Stimulated activated naive CD8-positive, alpha-beta T cell treated with anti-CD3 and anti-CD28 coated beads, Interleukin-15, Interleukin-2, amounts not matched to agents 100 U/mL and 50 U/mL, for 24 hours (primary cell): ENCODE measurements around the gene DSG2.
"Not testable (repeated sequence)": the region's sequence is repeated elsewhere in the genome, so short reads cannot be mapped to it uniquely, and the experiment has no call there.

ENCODE experiments used
- ATAC-seq: fragments of 150-1000 bp; cut with Tn5 transposase; one replicate; pipeline ENCODE4 v1.10.0; 2021
- DNase-seq: peaks from one replicate; pipeline ENCODE4 v3.0.0; 2021

DSG2 gene

GRCh38 chr18:31500051-31500688 lies 2.2 kb downstream of the DSG2 start:
- no peak for ATAC-seq

GRCh38 chr18:31503011-31503410 lies 5.0 kb downstream of the DSG2 start:
- ATAC-seq (no peak), DNase-seq (no peak)

More at GRCh38 chr18:31500051-31500688, 2.2 kb downstream of the DSG2 start:
- no peak for DNase-seq

- ATAC-seq (no peak), DNase-seq (no peak)
Observed at GRCh38 chr18:31504455-31505147, 6.6 kb downstream of the DSG2 start.

- no peak for DNase-seq
- no peak for ATAC-seq
Observed at GRCh38 chr18:31505156-31505555, 7.2 kb downstream of the DSG2 start.

GRCh38 chr18:31506024-31506742 lies 8.2 kb downstream of the DSG2 start:
- DNase-seq, result no peak
- no peak for ATAC-seq

- ATAC-seq, DNase-seq: not testable (repeated sequence)
Observed at GRCh38 chr18:31507124-31507523, 9.1 kb downstream of the DSG2 start.

GRCh38 chr18:31508781-31509180 lies 10.8 kb downstream of the DSG2 start:
- ATAC-seq (no peak), DNase-seq (no peak)

GRCh38 chr18:31509571-31509970 lies 11.6 kb downstream of the DSG2 start:
- ATAC-seq (no peak), DNase-seq (no peak)

GRCh38 chr18:31510319-31510718 lies 12.3 kb downstream of the DSG2 start:
- DNase-seq (no peak), ATAC-seq (no peak)

- ATAC-seq (no peak), DNase-seq (no peak)
Observed at GRCh38 chr18:31511098-31511497, 13.1 kb downstream of the DSG2 start.

GRCh38 chr18:31512203-31512764 lies 14.3 kb downstream of the DSG2 start:
- DNase-seq (no peak), ATAC-seq (no peak)

- DNase-seq (no peak), ATAC-seq (no peak)
Observed at GRCh38 chr18:31513189-31513935, 15.4 kb downstream of the DSG2 start.

GRCh38 chr18:31516437-31516836 lies 18.5 kb downstream of the DSG2 start:
- DNase-seq, result no peak
- no peak for ATAC-seq

GRCh38 chr18:31526374-31526773 lies 28.4 kb downstream of the DSG2 start:
- ATAC-seq, result no peak
- DNase-seq, result no peak

- ATAC-seq (no peak), DNase-seq (no peak)
Observed at GRCh38 chr18:31533236-31533635, 35.3 kb downstream of the DSG2 start.

- ATAC-seq (no peak), DNase-seq (no peak)
Observed at GRCh38 chr18:31538837-31539236, 40.9 kb downstream of the DSG2 start.

- ATAC-seq (no peak), DNase-seq (no peak)
Observed at GRCh38 chr18:31546476-31546875, 48.5 kb downstream of the DSG2 start.

- ATAC-seq (no peak), DNase-seq (no peak)
Observed at GRCh38 chr18:31548853-31549252, 50.9 kb downstream of the DSG2 start.

- DNase-seq, result no peak
- ATAC-seq, result no peak
Observed at GRCh38 chr18:31549416-31549815, 51.4 kb downstream of the DSG2 start.

- ATAC-seq (no peak), DNase-seq (no peak)
Observed at GRCh38 chr18:31551883-31552282, 53.9 kb downstream of the DSG2 start.

GRCh38 chr18:31553800-31554199 lies 55.8 kb downstream of the DSG2 start:
- DNase-seq (no peak), ATAC-seq (no peak)

- DNase-seq, result no peak
- no peak for ATAC-seq
Observed at GRCh38 chr18:31554776-31555175, 56.8 kb downstream of the DSG2 start.
